ENCODE measurements around the gene HS3ST2.
"Not testable (repeated sequence)": the region's sequence is repeated elsewhere in the genome, so short reads cannot be mapped to it uniquely, and the experiment has no call there.

Gene HS3ST2

DNA sequence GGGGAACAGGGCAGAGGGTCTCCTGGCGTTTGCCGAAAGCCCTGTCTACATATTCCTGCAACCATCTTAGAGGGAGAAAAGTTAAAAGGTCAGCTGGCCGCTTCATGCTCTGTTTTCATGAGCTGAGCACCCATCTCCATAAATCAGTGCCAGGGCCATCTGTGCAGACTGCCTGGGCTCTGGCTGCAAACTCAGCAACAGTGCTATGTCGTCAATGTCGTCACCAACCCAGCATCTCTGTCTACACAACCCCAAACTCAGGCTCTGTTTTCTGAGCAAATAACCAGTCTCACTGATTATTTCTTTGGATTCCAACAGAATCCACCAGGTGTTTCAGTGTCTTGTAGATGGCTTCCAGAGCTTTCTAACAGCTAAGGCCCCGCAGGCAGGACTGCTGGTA is 65.0 kb downstream of the HS3ST2 start:
- no peak for DNase-seq (ENCODE audit: low spot score)

DNA sequence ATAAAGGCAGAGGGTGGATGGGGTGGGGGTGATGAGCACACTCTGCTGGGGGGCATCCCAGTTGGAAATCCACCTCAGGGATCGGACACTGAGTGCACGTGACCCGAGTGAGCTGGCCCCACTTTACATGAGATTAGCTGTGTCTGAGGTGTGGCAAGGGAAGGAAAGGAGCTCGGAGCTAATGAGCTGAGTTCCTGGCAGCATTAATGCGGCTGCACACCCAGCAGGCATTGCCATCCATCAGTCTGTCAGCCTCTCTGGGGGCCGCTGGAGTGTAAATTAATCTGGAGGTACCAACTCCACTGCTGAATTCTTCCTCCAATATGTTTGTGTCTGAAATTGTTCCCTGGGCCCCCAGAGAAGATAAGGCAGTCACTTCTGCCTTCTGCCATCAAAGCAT is 65.5 kb downstream of the HS3ST2 start:
- DNase-seq (ENCODE audit: low spot score): no peak

GRCh38 chr16:22882981-22883380 is 69.0 kb downstream of the HS3ST2 start:
- no peak for DNase-seq (ENCODE audit: low spot score)

GRCh38 chr16:22885951-22886350 is 72.0 kb downstream of the HS3ST2 start:
- no peak for DNase-seq (ENCODE audit: low spot score)

- DNase-seq (ENCODE audit: low spot score): no peak
Measured at GRCh38 chr16:22886927-22887326, 73.0 kb downstream of the HS3ST2 start.

DNA sequence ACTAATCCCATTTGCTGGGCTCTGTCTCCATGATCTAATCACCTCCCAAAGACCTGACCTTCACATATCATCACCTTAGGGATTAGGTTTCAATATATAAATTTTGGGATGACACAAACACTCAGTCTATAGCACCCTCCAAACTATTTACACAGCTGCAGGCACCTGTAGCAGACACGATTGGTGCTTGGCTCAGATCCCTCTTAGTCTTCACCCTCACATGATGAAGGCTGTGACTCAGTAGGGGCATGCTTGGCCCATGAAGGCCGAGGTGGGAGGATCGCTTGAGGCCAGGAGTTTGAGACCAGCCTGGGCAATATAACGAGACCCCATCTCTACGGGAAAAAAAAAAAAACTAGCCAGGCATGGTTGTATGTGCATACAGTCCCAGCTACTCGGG is 73.5 kb downstream of the HS3ST2 start:
- DNase-seq (ENCODE audit: low spot score): no peak

- no peak for DNase-seq (ENCODE audit: low spot score)
Measured at GRCh38 chr16:22888791-22889190, 74.8 kb downstream of the HS3ST2 start.

DNA sequence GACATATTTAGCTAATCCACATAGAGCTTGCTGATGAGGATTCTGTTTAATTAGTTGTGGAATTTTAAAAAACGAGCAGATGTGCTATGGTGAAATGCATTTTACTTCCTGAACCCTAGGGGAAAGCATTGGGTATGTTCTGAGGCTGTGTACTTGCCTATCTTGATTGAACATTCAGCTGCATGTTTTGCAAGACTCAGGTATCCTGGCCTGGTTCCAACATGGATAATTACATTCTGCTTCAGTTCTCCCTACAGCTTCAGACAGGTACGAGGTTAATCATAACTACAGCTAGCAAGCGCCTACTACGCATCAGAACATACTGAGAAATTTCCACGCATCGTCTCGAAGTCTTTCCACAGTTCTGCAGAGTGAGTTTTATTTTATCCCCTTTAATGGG is 77.0 kb downstream of the HS3ST2 start:
- no peak for DNase-seq (ENCODE audit: low spot score)

DNA sequence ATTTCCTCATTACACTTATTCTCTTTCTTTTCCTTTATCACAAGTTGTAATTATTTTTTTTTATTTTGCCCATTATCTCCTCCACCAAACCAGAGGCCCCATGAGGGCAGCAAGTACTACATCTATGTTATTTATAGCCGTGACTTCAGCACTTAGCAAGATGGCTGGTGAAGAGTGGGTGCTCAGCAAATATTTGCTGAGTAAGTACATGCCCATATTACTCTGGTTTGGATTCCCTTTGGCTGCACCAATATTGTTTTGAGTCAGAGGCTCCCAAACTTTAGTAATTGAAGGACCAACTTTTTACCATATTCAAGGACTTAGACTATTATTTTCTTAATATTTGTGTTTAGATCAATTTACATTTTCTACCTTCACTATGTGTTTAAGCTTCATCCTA is 83.2 kb downstream of the HS3ST2 start:
- DNase-seq (ENCODE audit: low spot score): no peak

- DNase-seq (ENCODE audit: low spot score): no peak
Measured at GRCh38 chr16:22898131-22898530, 84.2 kb downstream of the HS3ST2 start.

GRCh38 chr16:22898874-22899348 is 84.9 kb downstream of the HS3ST2 start:
- peak; percentile 55 for DNase-seq (ENCODE audit: low spot score)

- DNase-seq (ENCODE audit: low spot score): not testable (repeated sequence)
Measured at GRCh38 chr16:22899567-22899966, 85.6 kb downstream of the HS3ST2 start.

DNA sequence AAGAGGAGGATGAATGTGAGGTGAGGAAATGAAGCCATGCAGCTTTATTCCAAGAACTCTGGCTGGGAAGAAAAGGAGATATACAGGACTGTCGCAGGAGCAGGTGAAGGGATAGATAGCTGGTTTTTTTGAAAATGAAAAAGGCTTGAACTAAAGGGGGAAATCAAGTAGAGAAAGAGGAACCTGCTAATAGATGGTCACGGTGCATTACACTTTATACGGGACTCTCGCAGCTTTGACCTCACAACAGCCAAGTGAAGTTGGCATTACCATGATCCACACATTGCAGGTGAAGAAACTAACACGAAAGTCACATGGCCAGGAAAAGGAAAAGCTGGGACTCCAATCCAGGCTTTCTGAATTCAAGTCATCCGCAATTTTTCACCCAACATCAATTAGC is 86.9 kb downstream of the HS3ST2 start:
- no peak for DNase-seq (ENCODE audit: low spot score)

DNA sequence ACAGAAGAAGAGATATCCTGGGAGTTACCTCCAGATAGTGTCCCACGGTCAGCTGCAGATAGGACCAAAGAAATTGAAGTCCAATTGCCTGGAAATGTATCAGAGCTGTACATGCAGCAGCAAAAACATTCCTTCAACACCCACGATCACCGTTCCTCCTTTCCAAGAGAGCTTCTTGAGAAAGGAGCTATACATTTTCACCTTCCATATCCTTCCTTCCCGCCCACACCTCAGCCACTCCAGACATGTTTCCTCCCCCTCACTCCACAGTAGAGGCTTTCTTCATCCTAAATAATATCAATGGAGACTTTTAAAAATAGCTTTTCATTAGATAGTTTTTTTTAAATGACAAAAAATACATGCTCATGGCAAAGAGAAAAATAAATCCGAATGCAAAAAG is 87.6 kb downstream of the HS3ST2 start:
- no peak for DNase-seq (ENCODE audit: low spot score)

GRCh38 chr16:22903716-22904115 is 89.8 kb downstream of the HS3ST2 start:
- DNase-seq (ENCODE audit: low spot score): no peak

GRCh38 chr16:22912654-22913053 is 98.7 kb downstream of the HS3ST2 start:
- no peak for DNase-seq (ENCODE audit: low spot score)

DNA sequence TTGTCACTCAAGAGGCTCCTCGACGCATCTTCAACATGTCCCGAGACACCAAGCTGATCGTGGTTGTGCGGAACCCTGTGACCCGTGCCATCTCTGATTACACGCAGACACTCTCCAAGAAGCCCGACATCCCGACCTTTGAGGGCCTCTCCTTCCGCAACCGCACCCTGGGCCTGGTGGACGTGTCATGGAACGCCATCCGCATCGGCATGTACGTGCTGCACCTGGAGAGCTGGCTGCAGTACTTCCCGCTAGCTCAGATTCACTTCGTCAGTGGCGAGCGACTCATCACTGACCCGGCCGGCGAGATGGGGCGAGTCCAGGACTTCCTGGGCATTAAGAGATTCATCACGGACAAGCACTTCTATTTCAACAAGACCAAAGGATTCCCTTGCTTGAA is 101.0 kb downstream of the HS3ST2 start:
- DNase-seq (ENCODE audit: low spot score): no peak

- no peak for DNase-seq (ENCODE audit: low spot score)
Measured at GRCh38 chr16:22923491-22923890, 109.5 kb downstream of the HS3ST2 start.

GRCh38 chr16:22924492-22924891 is 110.5 kb downstream of the HS3ST2 start:
- DNase-seq (ENCODE audit: low spot score): no peak

DNA sequence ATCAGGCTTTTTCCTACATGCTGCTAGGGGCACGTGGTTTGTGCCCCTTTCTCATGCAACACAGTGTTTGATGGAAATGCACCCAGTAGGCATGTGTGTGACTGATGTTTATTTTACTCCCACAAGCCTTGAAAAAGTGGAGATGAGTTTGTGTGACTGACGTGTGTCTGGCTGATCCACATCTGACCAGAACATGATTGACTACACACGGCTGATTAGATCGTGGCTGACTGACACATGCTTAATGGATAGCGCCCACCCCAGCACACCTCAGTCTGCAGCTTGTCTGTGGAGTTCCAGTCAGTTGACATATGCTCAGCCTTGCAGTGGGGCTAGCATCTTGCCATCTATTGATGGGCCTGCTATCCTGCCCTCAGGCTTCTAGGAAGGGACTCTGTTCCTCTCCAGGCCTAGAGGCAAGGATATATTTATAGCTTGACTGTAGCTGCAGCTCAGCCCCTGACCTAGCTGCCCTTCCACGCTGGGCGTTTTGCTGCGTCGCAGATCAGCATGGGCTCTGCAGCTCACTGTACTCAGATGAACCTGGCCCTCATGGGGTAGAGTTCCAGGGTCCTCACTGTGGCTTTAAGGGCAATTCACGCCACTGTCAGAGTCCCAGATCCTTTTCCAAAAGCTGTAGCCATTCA is 112.3 kb downstream of the HS3ST2 start:
- no peak for DNase-seq (ENCODE audit: low spot score)

DNA sequence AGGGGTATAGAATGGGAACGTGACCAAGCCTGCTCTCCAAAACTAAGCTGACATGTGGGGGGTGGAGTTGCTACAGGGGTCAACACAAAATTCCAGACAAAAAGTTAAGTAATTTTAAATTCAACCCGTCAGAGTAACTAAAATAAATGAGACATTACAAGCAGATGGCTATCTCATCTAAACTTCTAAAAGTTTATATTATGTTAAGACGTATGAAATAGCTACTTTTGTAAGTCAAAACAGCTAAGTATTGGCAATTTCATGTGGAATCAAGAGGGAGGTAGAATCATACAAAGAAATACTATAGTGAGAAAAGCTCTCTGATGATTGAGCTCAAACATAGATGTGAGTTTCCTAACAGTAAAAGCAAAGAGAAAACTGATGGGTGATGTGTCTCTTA is 113.3 kb downstream of the HS3ST2 start:
- no peak for DNase-seq (ENCODE audit: low spot score)

- DNase-seq (ENCODE audit: low spot score): no peak
Measured at GRCh38 chr16:22928882-22929435, 115.0 kb downstream of the HS3ST2 start.

DNA sequence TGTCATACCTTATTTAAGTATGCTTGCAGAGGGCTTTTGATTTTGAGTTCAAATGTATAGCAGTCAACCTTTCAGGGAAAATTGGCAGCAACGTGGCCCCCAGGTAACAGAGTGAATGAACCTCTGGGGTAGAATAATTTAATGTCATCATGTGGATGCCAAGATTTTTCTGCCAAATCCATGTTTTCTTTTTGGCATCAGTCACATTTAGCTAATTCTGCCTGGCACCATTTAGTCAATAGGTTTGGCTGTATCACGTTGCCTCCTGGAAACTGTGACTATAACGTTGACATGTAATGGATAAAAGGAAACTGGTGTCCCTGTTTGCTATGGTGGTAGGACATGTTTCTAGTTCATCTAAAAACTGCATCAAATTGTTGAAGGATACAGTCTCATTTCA is 115.5 kb downstream of the HS3ST2 start:
- no peak for DNase-seq (ENCODE audit: low spot score)
